NT2/D1 (cell line): ENCODE results near the gene SRGAP3.

ENCODE experiments used
- DNase-seq: peaks from one replicate; pipeline ENCODE4 v3.0.0-alpha.2; 2011; ENCODE audit warnings: low read depth, low spot score
- H3K27me3 ChIP-seq: 2 replicates; pipeline ENCODE4 v1.6.0; 2011; ENCODE audit warnings: mild to moderate bottlenecking; ENCODE audit not compliant: insufficient read length, insufficient read depth
- H3K36me3 ChIP-seq: 2 replicates; pipeline ENCODE4 v1.6.1; 2011; ENCODE audit warnings: mild to moderate bottlenecking, low read length, mixed read lengths; ENCODE audit not compliant: insufficient read depth, insufficient read length
- H3K4me1 ChIP-seq: 2 replicates; pipeline ENCODE4 v1.5.1; 2011; ENCODE audit not compliant: insufficient read depth, insufficient read length
- H3K4me3 ChIP-seq: 2 replicates; pipeline ENCODE4 v1.5.1; 2011; ENCODE audit warnings: low read depth; ENCODE audit not compliant: insufficient read length
- H3K9ac ChIP-seq: 2 replicates; pipeline ENCODE4 v1.6.0; 2011; ENCODE audit warnings: low read depth; ENCODE audit not compliant: insufficient read length
- H3K9me3 ChIP-seq: 2 replicates; pipeline ENCODE4 v1.5.1; 2011; ENCODE audit warnings: mild to moderate bottlenecking, low read length; ENCODE audit not compliant: insufficient read depth
- SUZ12 ChIP-seq: IDR thresholded peaks from 2 replicates; pipeline ENCODE4 v1.6.1; 2011; ENCODE audit not compliant: insufficient read length, insufficient read depth; ENCODE audit errors: extremely low read depth
- YY1 ChIP-seq: IDR thresholded peaks from 2 replicates; pipeline ENCODE4 v1.6.1; 2011; ENCODE audit not compliant: insufficient read length, insufficient read depth
- ZNF274 ChIP-seq: IDR thresholded peaks from 2 replicates; pipeline ENCODE4 v1.6.1; 2011; ENCODE audit warnings: mild to moderate bottlenecking, low read depth, low read length

Gene SRGAP3

DNA sequence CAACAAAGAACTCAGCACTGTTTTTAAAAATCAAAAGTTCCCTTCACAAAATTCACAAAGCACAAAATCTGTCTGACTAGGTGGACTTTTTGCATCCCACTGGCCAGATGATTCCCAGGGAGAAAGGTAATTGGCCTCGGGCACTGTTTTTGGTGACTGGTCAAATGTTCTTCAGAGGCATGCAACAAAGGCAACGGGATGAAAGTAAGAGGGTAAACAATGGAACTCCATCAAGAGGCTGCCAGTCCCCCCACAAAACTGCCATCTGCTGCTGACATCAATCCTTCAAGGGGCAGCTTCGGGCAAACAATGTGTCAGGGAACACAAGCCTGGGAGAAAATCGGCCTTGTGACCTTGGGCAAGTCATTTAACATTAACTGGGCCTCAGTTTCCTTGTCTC, 3.3 kb downstream of the SRGAP3 start:
- no peak overlapping the region for H3K4me3 ChIP-seq
- TF ChIP-seq YY1 (no peak), SUZ12 (no peak), ZNF274 (no peak)
- H3K4me1 ChIP-seq: peaks cover 5% of the 10 kb centered on the region
- H3K9me3 ChIP-seq: no peaks in the 10 kb centered on the region
- no peaks in the 10 kb centered on the region for H3K36me3 ChIP-seq
- H3K9ac ChIP-seq: no peak overlapping the region
- no peaks in the 10 kb centered on the region for H3K27me3 ChIP-seq
- no peak for DNase-seq

DNA sequence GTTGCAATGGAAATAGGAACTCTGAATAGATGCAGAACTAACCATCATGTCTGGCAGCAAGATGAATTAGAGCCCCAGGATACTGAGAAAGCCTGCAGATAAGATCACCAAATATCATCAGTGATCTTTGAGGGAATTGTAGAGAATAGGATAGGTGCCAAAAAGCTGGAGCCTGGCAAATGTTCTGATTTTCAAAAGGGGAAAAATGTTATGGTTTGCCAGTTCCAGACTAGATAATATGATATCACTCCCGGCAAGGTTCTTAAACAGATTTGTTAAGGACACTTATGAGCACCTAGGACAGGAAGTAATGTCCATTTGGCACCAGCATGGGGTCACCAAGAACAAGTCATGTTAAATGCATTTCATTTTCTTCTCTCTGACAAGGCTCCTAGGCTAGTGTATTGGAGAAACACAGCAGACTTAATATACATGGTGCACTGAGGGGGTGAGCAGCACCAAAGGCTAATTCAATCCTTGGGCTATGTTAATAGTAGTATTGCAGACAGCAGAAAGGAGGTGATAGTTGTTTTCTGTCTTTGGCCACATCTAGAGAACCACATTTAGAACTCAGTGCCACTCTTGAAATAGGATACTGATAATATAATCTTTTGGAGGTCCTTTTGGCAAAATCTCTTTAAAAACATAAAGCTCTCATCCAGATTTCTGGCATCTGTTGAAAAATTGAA, 4.8 kb downstream of the SRGAP3 start:
- H3K4me1 ChIP-seq: peaks cover 3% of the 10 kb centered on the region
- H3K9me3 ChIP-seq: no peaks in the 10 kb centered on the region
- no peaks in the 10 kb centered on the region for H3K27me3 ChIP-seq
- no peak for DNase-seq
- no peak for TF ChIP-seq YY1
- no peak for TF ChIP-seq SUZ12
- no peak for TF ChIP-seq ZNF274
- H3K9ac ChIP-seq: no peak overlapping the region
- no peak overlapping the region for H3K4me3 ChIP-seq
- no peaks in the 10 kb centered on the region for H3K36me3 ChIP-seq

DNA sequence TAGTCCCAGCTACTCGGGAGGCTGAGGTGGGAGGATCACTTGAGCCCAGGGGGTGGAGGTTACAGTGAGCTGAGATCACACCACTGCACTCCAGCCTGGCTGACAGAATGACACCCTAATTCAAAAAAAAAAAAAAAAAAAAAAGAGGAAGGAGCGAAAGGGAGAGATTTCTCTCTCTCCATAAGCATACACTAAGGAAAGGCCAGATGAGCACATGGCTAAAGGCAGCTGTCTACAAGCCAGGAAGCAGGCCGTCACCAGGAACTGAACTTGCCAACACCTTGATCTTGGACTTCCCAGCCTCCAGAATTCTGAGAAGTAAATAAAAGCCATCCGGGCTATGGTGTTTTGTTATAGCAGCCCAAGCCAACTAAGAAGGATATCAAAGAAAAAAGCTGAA, 7.5 kb downstream of the SRGAP3 start:
- H3K9ac ChIP-seq: no peak overlapping the region
- DNase-seq: no peak
- H3K36me3 ChIP-seq: no peaks in the 10 kb centered on the region
- H3K4me3 ChIP-seq: no peak overlapping the region
- TF ChIP-seq SUZ12: no peak
- TF ChIP-seq ZNF274: no peak
- no peaks in the 10 kb centered on the region for H3K27me3 ChIP-seq
- H3K9me3 ChIP-seq: no peaks in the 10 kb centered on the region
- H3K4me1 ChIP-seq: peaks cover 2% of the 10 kb centered on the region

- no peaks in the 10 kb centered on the region for H3K36me3 ChIP-seq
- H3K4me1 ChIP-seq: peaks cover 2% of the 10 kb centered on the region
- H3K9ac ChIP-seq: no peak overlapping the region
- H3K4me3 ChIP-seq: no peak overlapping the region
- no peak for DNase-seq
- TF ChIP-seq SUZ12 (no peak), YY1 (no peak), ZNF274 (no peak)
- no peaks in the 10 kb centered on the region for H3K27me3 ChIP-seq
- H3K9me3 ChIP-seq: no peaks in the 10 kb centered on the region
Observed at GRCh38 chr3:9239680-9240079, 9.8 kb downstream of the SRGAP3 start.

- no peak for DNase-seq
- H3K9me3 ChIP-seq: no peaks in the 10 kb centered on the region
Observed at GRCh38 chr3:9238721-9239295, 10.6 kb downstream of the SRGAP3 start.

DNA sequence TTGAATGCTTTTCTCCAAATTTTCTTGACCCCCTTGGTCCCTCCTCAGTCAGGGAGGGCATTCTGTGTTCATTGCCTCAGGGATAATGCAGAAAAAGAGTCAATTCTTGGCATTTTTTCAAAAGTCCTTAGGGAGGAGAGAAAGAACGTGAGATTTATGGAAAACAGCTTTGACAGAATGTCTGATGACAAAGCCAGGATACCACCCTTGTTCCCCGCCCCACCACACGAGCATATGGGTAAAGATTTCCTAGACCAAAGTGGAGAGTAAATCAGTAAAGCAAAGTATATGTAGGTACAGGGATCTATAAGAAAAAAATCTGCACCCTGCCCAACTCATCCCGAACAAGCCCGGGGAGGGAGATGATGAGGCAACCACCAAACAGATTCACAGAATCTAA, 11.2 kb downstream of the SRGAP3 start:
- no peak overlapping the region for H3K9ac ChIP-seq
- DNase-seq: no peak
- TF ChIP-seq YY1 (no peak), ZNF274 (no peak), SUZ12 (no peak)
- no peaks in the 10 kb centered on the region for H3K36me3 ChIP-seq
- no peaks in the 10 kb centered on the region for H3K9me3 ChIP-seq
- peaks cover 2% of the 10 kb centered on the region for H3K4me1 ChIP-seq
- no peaks in the 10 kb centered on the region for H3K27me3 ChIP-seq
- no peak overlapping the region for H3K4me3 ChIP-seq

More at GRCh38 chr3:9238721-9239295, 10.6 kb downstream of the SRGAP3 start:
- no peaks in the 10 kb centered on the region for H3K27me3 ChIP-seq
- H3K9ac ChIP-seq: no peak overlapping the region
- H3K36me3 ChIP-seq: no peaks in the 10 kb centered on the region
- H3K4me1 ChIP-seq: peaks cover 2% of the 10 kb centered on the region
- no peak overlapping the region for H3K4me3 ChIP-seq
- no peak for TF ChIP-seq YY1
- no peak for TF ChIP-seq SUZ12
- TF ChIP-seq ZNF274: no peak

DNA sequence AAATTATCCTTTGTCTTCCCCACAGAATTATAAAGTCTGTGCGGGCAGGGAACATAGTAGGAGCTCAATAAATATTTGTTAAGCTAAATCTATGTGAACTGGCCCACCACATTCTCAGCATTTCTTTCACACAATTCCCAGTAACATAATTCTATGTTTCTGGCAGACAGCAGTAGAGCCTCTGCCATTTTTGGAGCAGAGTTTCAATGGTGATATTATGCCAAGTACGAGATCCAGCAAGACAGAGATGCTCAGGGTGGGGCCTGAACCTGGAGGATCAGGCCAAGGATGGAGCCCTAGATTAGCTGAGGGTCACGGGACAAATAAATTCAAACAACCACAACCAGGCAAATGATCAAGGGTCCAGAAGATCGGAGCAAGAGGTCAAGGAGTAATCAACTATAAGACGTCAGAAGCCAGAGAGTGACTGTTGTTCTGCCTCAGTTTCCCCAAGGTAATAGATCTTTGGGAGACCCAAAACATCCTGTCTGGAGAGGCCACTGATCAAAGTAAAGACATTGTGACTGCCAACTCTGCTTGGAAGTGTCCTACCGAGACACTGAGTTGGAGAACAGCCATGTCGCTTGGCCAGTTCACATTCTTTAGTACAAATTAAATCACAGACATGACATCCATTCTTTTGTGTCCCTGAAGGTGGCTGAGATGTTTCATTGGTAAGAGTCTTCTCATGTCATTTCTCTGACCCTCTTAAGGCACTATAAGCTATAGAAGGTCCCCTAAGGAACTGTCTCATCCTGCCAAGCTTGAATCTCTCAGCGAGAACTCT, 15.4 kb downstream of the SRGAP3 start:
- DNase-seq: no peak
- Histone ChIP-seq H3K27me3 (no peaks in the 10 kb centered on the region), H3K9ac (no peak overlapping the region), H3K4me3 (no peak overlapping the region), H3K4me1 (peaks cover 2% of the 10 kb centered on the region), H3K9me3 (no peaks in the 10 kb centered on the region), H3K36me3 (no peaks in the 10 kb centered on the region)
- no peak for TF ChIP-seq ZNF274
- TF ChIP-seq YY1: no peak
- TF ChIP-seq SUZ12: no peak
